Retinal pigment epithelial cell (primary cell): Measurements from ENCODE around the gene ATP7A.
"Not testable (repeated sequence)": the region's sequence is repeated elsewhere in the genome, so short reads cannot be mapped to it uniquely, and the experiment has no call there.

ENCODE experiments used
- DNase-seq: peaks from one replicate; pipeline ENCODE4 v3.0.0-alpha.2; 2010; ENCODE audit warnings: low read depth
- H3K4me3 ChIP-seq: 2 replicates; pipeline ENCODE4 v1.5.1; 2011; ENCODE audit warnings: mild to moderate bottlenecking, low read length, control low read depth, moderate library complexity
- CTCF ChIP-seq: conservative IDR thresholded peaks from 2 replicates; pipeline ENCODE4 v1.5.1; 2011; ENCODE audit warnings: low read depth, low read length, control low read depth, inconsistent platforms

Gene ATP7A

GRCh38 chrX:78066110-78066509 is 155.6 kb downstream of the ATP7A start:
- no peak for TF ChIP-seq CTCF
- DNase-seq = peak; percentile 23
- H3K4me3 ChIP-seq = no peak overlapping the region

GRCh38 chrX:78071331-78071730 is 160.8 kb downstream of the ATP7A start:
- no peak overlapping the region for H3K4me3 ChIP-seq
- DNase-seq = no peak
- TF ChIP-seq CTCF = no peak

GRCh38 chrX:78073147-78074077 is 162.9 kb downstream of the ATP7A start:
- DNase-seq, H3K4me3 ChIP-seq: not testable (repeated sequence)

GRCh38 chrX:78074088-78074487 is 163.6 kb downstream of the ATP7A start:
- H3K4me3 ChIP-seq = no peak overlapping the region
- no peak for DNase-seq
- no peak for TF ChIP-seq CTCF

DNA sequence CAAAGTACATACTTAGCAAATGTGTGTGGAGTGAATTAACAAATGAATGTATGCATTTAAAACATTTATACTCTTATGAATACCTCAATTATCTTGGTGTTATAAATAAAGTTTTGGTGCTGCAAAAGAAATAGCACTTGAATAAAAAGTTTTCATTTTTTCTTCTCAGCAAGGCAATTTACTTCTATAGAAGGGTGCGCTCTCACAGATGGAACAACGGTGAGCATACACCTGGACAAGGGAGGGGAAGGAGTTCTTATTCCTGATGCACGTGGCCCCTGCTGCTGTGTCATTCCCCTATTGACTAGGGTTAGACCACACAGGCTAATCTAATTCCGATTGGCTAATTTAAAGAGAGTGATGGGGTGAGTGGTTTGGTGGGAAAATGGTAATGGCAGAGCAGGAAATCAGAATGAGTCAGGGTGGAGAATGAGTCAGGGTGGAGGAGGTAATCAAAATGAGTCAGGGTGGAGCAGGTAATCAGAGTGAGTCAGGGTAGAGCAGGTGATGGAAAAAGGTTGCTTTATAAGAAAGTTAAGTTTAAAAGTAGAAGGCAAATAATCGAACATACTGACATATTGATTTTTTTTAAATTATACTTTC is 165.4 kb downstream of the ATP7A start:
- no peak for TF ChIP-seq CTCF
- DNase-seq = no peak

GRCh38 chrX:78081413-78081812 is 170.9 kb downstream of the ATP7A start:
- DNase-seq, H3K4me3 ChIP-seq: not testable (repeated sequence)

More for the DNA sequence above, 165.4 kb downstream of the ATP7A start:
- no peak overlapping the region for H3K4me3 ChIP-seq

- H3K4me3 ChIP-seq = no peak overlapping the region
- no peak for DNase-seq
- peak; percentile 54 for TF ChIP-seq CTCF
These were observed 181.8 kb downstream of the ATP7A start for GRCh38 chrX:78092296-78092695.

GRCh38 chrX:78098108-78098507 is 187.6 kb downstream of the ATP7A start:
- no peak for TF ChIP-seq CTCF
- DNase-seq = no peak
- no peak overlapping the region for H3K4me3 ChIP-seq
